Activated CD4-positive, CD25-positive, alpha-beta regulatory T cell treated with anti-CD3 and anti-CD28 coated beads, Interleukin-2, amount 50 U/mL, for 24 hours (primary cell): ENCODE results near the gene LCN2.
"Not testable (repeated sequence)": the region's sequence is repeated elsewhere in the genome, so short reads cannot be mapped to it uniquely, and the experiment has no call there.

Experiments used
- ATAC-seq, 2 donors: fragments of 150-1000 bp; cut with Tn5 transposase; one replicate each; pipeline ENCODE4 v1.10.0; 2021; ENCODE audit warnings: mild to moderate bottlenecking in 1 of 2, moderate library complexity in 1 of 2

The LCN2 gene

GRCh38 chr9:128128836-128129590 is 20.2 kb upstream of the LCN2 start:
- ATAC-seq: no peak

- not testable (repeated sequence) for ATAC-seq
Measured at GRCh38 chr9:128129976-128130590, 19.2 kb upstream of the LCN2 start.

- ATAC-seq: not testable (repeated sequence)
Measured at GRCh38 chr9:128130651-128131050, 18.6 kb upstream of the LCN2 start.

- ATAC-seq: not testable (repeated sequence)
Measured at GRCh38 chr9:128131346-128131745, 17.9 kb upstream of the LCN2 start.

- not testable (repeated sequence) for ATAC-seq
Measured at GRCh38 chr9:128132139-128132538, 17.1 kb upstream of the LCN2 start.

- not testable (repeated sequence) for ATAC-seq
Measured at GRCh38 chr9:128135561-128135960, 13.7 kb upstream of the LCN2 start.

- no peak for ATAC-seq
Measured at GRCh38 chr9:128136816-128137793, 12.1 kb upstream of the LCN2 start.

GRCh38 chr9:128138001-128138400 is 11.3 kb upstream of the LCN2 start:
- no peak for ATAC-seq

GRCh38 chr9:128139621-128140020 is 9.6 kb upstream of the LCN2 start:
- no peak for ATAC-seq

- ATAC-seq: no peak
Measured at GRCh38 chr9:128141604-128142003, 7.6 kb upstream of the LCN2 start.

GRCh38 chr9:128142061-128142460 is 7.2 kb upstream of the LCN2 start:
- ATAC-seq: no peak

- no peak for ATAC-seq
Measured at GRCh38 chr9:128142596-128142995, 6.7 kb upstream of the LCN2 start.

- no peak for ATAC-seq
Measured at GRCh38 chr9:128143525-128144238, 5.6 kb upstream of the LCN2 start.

GRCh38 chr9:128144239-128145181 is 4.7 kb upstream of the LCN2 start:
- no peak for ATAC-seq

GRCh38 chr9:128145536-128145935 is 3.7 kb upstream of the LCN2 start:
- ATAC-seq: no peak

GRCh38 chr9:128145951-128146351 is 3.3 kb upstream of the LCN2 start:
- ATAC-seq: no peak

- no peak for ATAC-seq
Measured at GRCh38 chr9:128146591-128147120, 2.6 kb upstream of the LCN2 start.

GRCh38 chr9:128148509-128149000 is 698 bp upstream of the LCN2 start:
- no peak for ATAC-seq

GRCh38 chr9:128149951-128150593 is 819 bp downstream of the LCN2 start:
- ATAC-seq: no peak

- ATAC-seq: no peak
Measured at GRCh38 chr9:128150594-128151308, 1.5 kb downstream of the LCN2 start.
